HepG2 (cell line): ENCODE measurements around the gene KLF6. TPM values are rescaled to one million over a fixed set of nuclear protein-coding genes. Genes with fewer than 3 reads are reported as not detected.

Experiments
- ATAC-seq: fragments of 200-7000 bp; cut with Tn5 transposase; 3 replicates; pipeline ENCODE4 v1.9.1; 2020; ENCODE audit warnings: mild to moderate bottlenecking, moderate library complexity
- BruUV-seq: library from RNA; stranded (reverse); fragments of 400-500 nt; replicated peaks from 2 replicates; lab custom pipeline; 2021; lab: Mats Ljungman, UMichigan
- CTCF ChIA-PET: fragments of 300-600 bp; formaldehyde crosslinking; extraction: SDS; loops from one replicate; lab custom pipeline; 2021; ENCODE audit warnings: low total read pairs, inconsistent platforms, low intra/inter-chr PET ratio; lab: Yijun Ruan, JAX
- POLR2A ChIA-PET: fragments of 350-600 bp; sonication (Branson Sonifier 250); formaldehyde crosslinking; loops from one replicate; lab custom pipeline; 2020; ENCODE audit warnings: antibody characterized with exemption, inconsistent platforms; lab: Yijun Ruan, JAX
- DNase-seq: peaks from one replicate; pipeline ENCODE4 v3.0.0-alpha.2; 2015; ENCODE audit warnings: low spot score
- FAIRE-seq: peaks from 3 replicates; lab custom pipeline; 2011; peaks lifted over from hg19 to GRCh38; lab: Jason Lieb, UNC
- H2AFZ ChIP-seq: one replicate; pipeline ENCODE4 v1.6.1; 2011; ENCODE audit warnings: low read length, inconsistent platforms
- H3K27ac ChIP-seq: fragments of 300-600 bp; 3 replicates; pipeline ENCODE4 v1.8.0; 2011; ENCODE audit warnings: mixed run types, mild to moderate bottlenecking, mixed read lengths, low read length, inconsistent platforms; ENCODE audit not compliant: insufficient read depth; ENCODE audit errors: extremely low read length
- H3K27me3 ChIP-seq, 2 experiments: fragments of 200-600 bp in 1 of 2; 2 replicates in 1 of 2; 3 replicates in 1 of 2; pipeline versions ENCODE4 v1.6.0 to v1.8.0; 2011; ENCODE audit warnings: low read length in 2 of 2, mild to moderate bottlenecking in 2 of 2, moderate library complexity in 2 of 2, inconsistent platforms in 1 of 2; ENCODE audit not compliant: insufficient read depth in 2 of 2, control insufficient read depth in 1 of 2
- H3K36me3 ChIP-seq, 2 experiments: fragments of 200-600 bp in 1 of 2; replicated peaks in 1 of 2; 2 replicates in 1 of 2; 3 replicates in 1 of 2; pipeline versions ENCODE4 v1.5.1 to v1.8.0; 2011; ENCODE audit warnings: low read length in 2 of 2, inconsistent platforms in 1 of 2; ENCODE audit not compliant: insufficient read depth in 2 of 2, control insufficient read depth in 1 of 2
- H3K4me1 ChIP-seq: 2 replicates; pipeline ENCODE4 v1.5.1; 2012; ENCODE audit warnings: low read length, inconsistent platforms; ENCODE audit not compliant: insufficient read depth
- H3K4me2 ChIP-seq: 2 replicates; pipeline ENCODE4 v1.6.0; 2011; ENCODE audit warnings: low read depth, low read length, inconsistent platforms
- H3K4me3 ChIP-seq, 3 experiments: fragments of 200-600 bp in 1 of 3; sonication (generic), shearing (Covaris generic) in 1 of 3; replicated peaks in 1 of 3; 2 replicates each; pipeline ENCODE4 v1.5.1; 2011 to 2016; ENCODE audit warnings: low read length in 3 of 3, inconsistent platforms in 2 of 3, low read depth in 2 of 3, mild to moderate bottlenecking in 2 of 3, control low read depth in 1 of 3, mixed read lengths in 1 of 3; ENCODE audit not compliant: insufficient read depth in 1 of 3
- H3K79me2 ChIP-seq: one replicate; pipeline ENCODE4 v1.6.1; 2011; ENCODE audit warnings: low read length, inconsistent platforms; ENCODE audit not compliant: insufficient read depth
- H3K9ac ChIP-seq: 2 replicates; pipeline ENCODE4 v1.6.0; 2011; ENCODE audit warnings: mild to moderate bottlenecking, low read depth, low read length, inconsistent platforms; ENCODE audit not compliant: insufficient read depth
- H3K9me3 ChIP-seq: 2 replicates; pipeline ENCODE4 v1.5.1; 2012; ENCODE audit warnings: mild to moderate bottlenecking, low read length
- H4K20me1 ChIP-seq: 2 replicates; pipeline ENCODE4 v1.6.0; 2011; ENCODE audit warnings: inconsistent platforms, mild to moderate bottlenecking, low read length, moderate library complexity; ENCODE audit not compliant: insufficient read depth
- DNMT1 ChIP-seq: sonication (generic); formaldehyde crosslinking; IDR thresholded peaks from 2 replicates; pipeline ENCODE4 v1.5.1; 2020; ENCODE audit warnings: mild to moderate bottlenecking, missing genetic modification reagents
- HNRNPH1 ChIP-seq: fragments of 200-400 bp; formaldehyde crosslinking; optimal IDR thresholded peaks from 2 replicates; pipeline ENCODE3; 2017; ENCODE audit warnings: mild to moderate bottlenecking, low read depth, low read length
- MXI1 ChIP-seq: IDR thresholded peaks from 3 replicates; pipeline ENCODE4 v1.6.1; 2012; ENCODE audit warnings: low read depth, low read length, inconsistent platforms, borderline replicate concordance
- SAP130 ChIP-seq: IDR thresholded peaks from 2 replicates; pipeline ENCODE4 v1.6.1; 2016; ENCODE audit warnings: low read depth
- SNAPC2 ChIP-seq: sonication (generic); formaldehyde crosslinking; IDR thresholded peaks from 2 replicates; pipeline ENCODE4 v1.8.1; 2022; ENCODE audit warnings: mild to moderate bottlenecking, missing genetic modification reagents
- ZMYM4 ChIP-seq: sonication (generic); formaldehyde crosslinking; IDR thresholded peaks from 2 replicates; pipeline ENCODE4 v1.8.1; 2023; ENCODE audit warnings: mild to moderate bottlenecking, missing genetic modification reagents
- ZNF761 ChIP-seq: sonication (generic); formaldehyde crosslinking; conservative IDR thresholded peaks from 2 replicates; pipeline ENCODE4 v1.4.0; 2020; ENCODE audit warnings: mild to moderate bottlenecking, missing genetic modification reagents
- WGBS: methylation state at CpG from one replicate; pipeline ENCODE4 v1.1.6; 2017; ENCODE audit warnings: low lambda C conversion rate; 5-methylcytosine and 5-hydroxymethylcytosine counted together
- in situ Hi-C: cut with HindIII; loops from 2 replicates; pipeline ENCODE4 v1.10.0; 2017; ENCODE audit warnings: low pct_unique_long_range_greater_than_20kb; ENCODE audit not compliant: extremely low pct_ligation_motif_present
- intact Hi-C: fragments of 100-400 bp; cut with micrococcal nuclease; formaldehyde crosslinking; loops from one replicate; pipeline ENCODE4 v1.10.0; 2022; ENCODE audit not compliant: unreplicated experiment
- polyA plus RNA-seq, 8 experiments: library from polyadenylated mRNA; depleted of rRNA in 3 of 8; stranded (reverse) in 7 of 8; unstranded in 1 of 8; fragments of >200 nt; fragmentation: Illumina TruSeq in 4 of 8; extraction: Trizol in 4 of 8; gene quantifications; 2 replicates each; pipeline versions ENCODE4 v1.2.1 to v1.2.3, GENCODE V29; 2011 to 2016; ENCODE audit warnings: low read depth in 4 of 8, missing spikeins in 1 of 8, mixed read lengths in 1 of 8; ENCODE audit not compliant: insufficient read depth in 1 of 8
- total RNA-seq, 5 experiments: library from RNA; depleted of rRNA; stranded (reverse); fragments of >200 nt; fragmentation: Illumina TruSeq; extraction: Trizol; gene quantifications; 2 replicates each; pipeline ENCODE4 v1.2.3, GENCODE V29; 2016; ENCODE audit warnings: low read depth in 1 of 5
- TF ChIP-seq, protein P1 (sequence below): sonication (generic); formaldehyde crosslinking; IDR thresholded peaks from 2 replicates; pipeline ENCODE4 v1.8.0; 2022; ENCODE audit warnings: missing genetic modification reagents, mild to moderate bottlenecking, borderline replicate concordance
- TF ChIP-seq, protein P2 (sequence below): sonication (generic); formaldehyde crosslinking; IDR thresholded peaks from 2 replicates; pipeline ENCODE4 v1.8.0; 2023; ENCODE audit warnings: mild to moderate bottlenecking, missing genetic modification reagents
- TF ChIP-seq, protein P3 (sequence below): sonication (generic); formaldehyde crosslinking; IDR thresholded peaks from 2 replicates; pipeline ENCODE4 v1.5.0; 2020; ENCODE audit warnings: missing genetic modification reagents
- TF ChIP-seq, protein P4 (sequence below), 2 experiments: fragments of 450-650 bp in 1 of 2; sonication (generic) in 1 of 2; formaldehyde crosslinking in 1 of 2; IDR thresholded peaks; 2 replicates each; pipeline versions ENCODE4 v1.6.1 to v1.8.0; 2016 to 2022; ENCODE audit warnings: antibody characterized with exemption in 1 of 2, mild to moderate bottlenecking in 1 of 2, missing genetic modification reagents in 1 of 2

KLF6 gene
- total and polyA plus RNA-seq, 2 of the 13 experiments (the other 11 are each of a cell fraction or from before 2014, with no cell fraction given): 27.0 to 71.9 TPM

DNA sequence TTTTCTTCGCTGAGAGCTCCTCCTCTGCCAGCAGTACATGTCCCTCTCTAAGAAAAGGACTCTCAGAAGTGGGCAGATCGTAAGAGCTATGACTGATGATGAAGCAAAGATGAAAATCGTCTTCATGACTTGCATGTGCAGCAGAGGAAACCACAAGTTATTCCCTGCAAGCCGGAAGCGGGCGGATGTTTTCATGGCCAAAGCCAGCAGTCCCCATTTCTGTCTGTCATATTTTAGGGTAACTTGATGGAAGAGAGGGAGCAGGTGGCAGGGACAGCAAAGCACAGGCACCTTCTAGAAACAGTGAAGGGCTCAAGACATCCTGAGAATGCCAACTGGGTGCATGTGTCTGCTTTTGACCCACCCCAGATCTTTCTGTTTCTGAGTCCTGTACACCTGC is 19.9 kb downstream of the KLF6 start:
- no peak for FAIRE-seq
- peak overlapping the region; percentile 35 for H3K9ac ChIP-seq
- TF ChIP-seq, protein P1, sequence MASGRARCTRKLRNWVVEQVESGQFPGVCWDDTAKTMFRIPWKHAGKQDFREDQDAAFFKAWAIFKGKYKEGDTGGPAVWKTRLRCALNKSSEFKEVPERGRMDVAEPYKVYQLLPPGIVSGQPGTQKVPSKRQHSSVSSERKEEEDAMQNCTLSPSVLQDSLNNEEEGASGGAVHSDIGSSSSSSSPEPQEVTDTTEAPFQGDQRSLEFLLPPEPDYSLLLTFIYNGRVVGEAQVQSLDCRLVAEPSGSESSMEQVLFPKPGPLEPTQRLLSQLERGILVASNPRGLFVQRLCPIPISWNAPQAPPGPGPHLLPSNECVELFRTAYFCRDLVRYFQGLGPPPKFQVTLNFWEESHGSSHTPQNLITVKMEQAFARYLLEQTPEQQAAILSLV (CRISPR knock-in tag): 0 out of 2 replicates have a peak, but pooled peaks have one; percentile 36
- TF ChIP-seq HNRNPH1 (no peak), SNAPC2 (no peak), ZMYM4 (CRISPR knock-in tag) (peak; percentile 12; the same call in 1 of the 2 replicates), MXI1 (0 out of 3 replicates have a peak, but pooled peaks have one; percentile 4), ZNF761 (CRISPR knock-in tag) (0 out of 2 replicates have a peak, but pooled peaks have one; percentile 4), DNMT1 (CRISPR knock-in tag) (0 out of 2 replicates have a peak, but pooled peaks have one; percentile 31), SAP130 (CRISPR knock-in tag) (0 out of 2 replicates have a peak, but pooled peaks have one; percentile 7)
- TF ChIP-seq, protein P2, sequence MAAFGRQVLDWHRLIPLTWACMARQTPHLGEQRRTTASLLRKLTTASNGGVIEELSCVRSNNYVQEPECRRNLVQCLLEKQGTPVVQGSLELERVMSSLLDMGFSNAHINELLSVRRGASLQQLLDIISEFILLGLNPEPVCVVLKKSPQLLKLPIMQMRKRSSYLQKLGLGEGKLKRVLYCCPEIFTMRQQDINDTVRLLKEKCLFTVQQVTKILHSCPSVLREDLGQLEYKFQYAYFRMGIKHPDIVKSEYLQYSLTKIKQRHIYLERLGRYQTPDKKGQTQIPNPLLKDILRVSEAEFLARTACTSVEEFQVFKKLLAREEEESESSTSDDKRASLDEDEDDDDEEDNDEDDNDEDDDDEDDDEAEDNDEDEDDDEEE (CRISPR knock-in tag): 0 out of 2 replicates have a peak, but pooled peaks have one; percentile 30
- TF ChIP-seq, protein P3, sequence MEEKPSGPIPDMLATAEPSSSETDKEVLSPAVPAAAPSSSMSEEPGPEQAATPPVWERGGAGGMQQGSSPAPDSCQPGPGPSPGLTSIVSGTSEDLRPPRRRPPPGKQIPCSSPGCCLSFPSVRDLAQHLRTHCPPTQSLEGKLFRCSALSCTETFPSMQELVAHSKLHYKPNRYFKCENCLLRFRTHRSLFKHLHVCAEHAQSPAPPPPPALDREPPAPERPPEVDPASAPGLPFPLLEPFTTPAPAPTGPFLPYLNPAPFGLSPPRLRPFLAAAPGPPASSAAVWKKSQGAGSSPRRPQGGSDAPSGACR (CRISPR knock-in tag): 0 out of 2 replicates have a peak, but pooled peaks have one; percentile 49
- TF ChIP-seq, protein P4, sequence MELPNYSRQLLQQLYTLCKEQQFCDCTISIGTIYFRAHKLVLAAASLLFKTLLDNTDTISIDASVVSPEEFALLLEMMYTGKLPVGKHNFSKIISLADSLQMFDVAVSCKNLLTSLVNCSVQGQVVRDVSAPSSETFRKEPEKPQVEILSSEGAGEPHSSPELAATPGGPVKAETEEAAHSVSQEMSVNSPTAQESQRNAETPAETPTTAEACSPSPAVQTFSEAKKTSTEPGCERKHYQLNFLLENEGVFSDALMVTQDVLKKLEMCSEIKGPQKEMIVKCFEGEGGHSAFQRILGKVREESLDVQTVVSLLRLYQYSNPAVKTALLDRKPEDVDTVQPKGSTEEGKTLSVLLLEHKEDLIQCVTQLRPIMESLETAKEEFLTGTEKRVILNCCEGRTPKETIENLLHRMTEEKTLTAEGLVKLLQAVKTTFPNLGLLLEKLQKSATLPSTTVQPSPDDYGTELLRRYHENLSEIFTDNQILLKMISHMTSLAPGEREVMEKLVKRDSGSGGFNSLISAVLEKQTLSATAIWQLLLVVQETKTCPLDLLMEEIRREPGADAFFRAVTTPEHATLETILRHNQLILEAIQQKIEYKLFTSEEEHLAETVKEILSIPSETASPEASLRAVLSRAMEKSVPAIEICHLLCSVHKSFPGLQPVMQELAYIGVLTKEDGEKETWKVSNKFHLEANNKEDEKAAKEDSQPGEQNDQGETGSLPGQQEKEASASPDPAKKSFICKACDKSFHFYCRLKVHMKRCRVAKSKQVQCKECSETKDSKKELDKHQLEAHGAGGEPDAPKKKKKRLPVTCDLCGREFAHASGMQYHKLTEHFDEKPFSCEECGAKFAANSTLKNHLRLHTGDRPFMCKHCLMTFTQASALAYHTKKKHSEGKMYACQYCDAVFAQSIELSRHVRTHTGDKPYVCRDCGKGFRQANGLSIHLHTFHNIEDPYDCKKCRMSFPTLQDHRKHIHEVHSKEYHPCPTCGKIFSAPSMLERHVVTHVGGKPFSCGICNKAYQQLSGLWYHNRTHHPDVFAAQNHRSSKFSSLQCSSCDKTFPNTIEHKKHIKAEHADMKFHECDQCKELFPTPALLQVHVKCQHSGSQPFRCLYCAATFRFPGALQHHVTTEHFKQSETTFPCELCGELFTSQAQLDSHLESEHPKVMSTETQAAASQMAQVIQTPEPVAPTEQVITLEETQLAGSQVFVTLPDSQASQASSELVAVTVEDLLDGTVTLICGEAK (IDR thresholded peaks at IDR 0.05): no peak
- TF ChIP-seq, protein P4 (CRISPR knock-in tag; IDR thresholded peaks at IDR 0.05): no peak

More for the DNA sequence above, 19.9 kb downstream of the KLF6 start:
- no peaks in the 10 kb centered on the region for H3K79me2 ChIP-seq
- CTCF ChIA-PET: no interaction called here
- 8% methylated on average over 6 of the region's 6 CpGs for WGBS
- BruUV-seq: no TSS peak
- peaks cover 71% of the 10 kb centered on the region for H3K4me1 ChIP-seq
- intact Hi-C loops (loop anchor here (2.0 kb wide), 1 partner anchor 16 kb away; no protein-coding TSS in a partner anchor), in situ Hi-C loops (loop anchor here (25.0 kb wide), 1 partner anchor 528 kb away; no protein-coding TSS in a partner anchor)
- H3K27ac ChIP-seq: peak overlapping the region; percentile 60
- peak overlapping the region; percentile 82 for H3K4me2 ChIP-seq
- POLR2A ChIA-PET: interaction anchor here (1.3 to 4.2 kb wide), 7 partner anchors 10 to 125 kb away, joined by 3 to 51 read pairs (median 4); partner anchors contain the start of gene KLF6
- H3K36me3 ChIP-seq: no peaks in the 10 kb centered on the region
- ATAC-seq (peak; percentile 10), DNase-seq (no peak)
- no peaks in the 10 kb centered on the region for H3K9me3 ChIP-seq
- peak overlapping the region; percentile 11 to 50 (median 20); a peak in 5 of 6 replicates for H3K4me3 ChIP-seq
- H4K20me1 ChIP-seq: no peaks in the 10 kb centered on the region
- no peak overlapping the region for H2AFZ ChIP-seq
- H3K27me3 ChIP-seq: peaks cover 0 to 3% of the 10 kb centered on the region in 2 experiments; a peak in 1 of 5 replicates
